HG02759 (cell line): Measurements from ENCODE around the gene CFAP90.

ENCODE experiments used
- ATAC-seq: cut with Tn5 transposase; IDR thresholded peaks from one replicate; pipeline ENCODE4 v1.9.1; 2021; ENCODE audit warnings: mild to moderate bottlenecking, moderate library complexity; ENCODE audit not compliant: unreplicated experiment

CFAP90 gene

GRCh38 chr5:7784683-7785380, 66.1 kb downstream of the CFAP90 start:
- no peak for ATAC-seq

GRCh38 chr5:7781899-7782298, 69.0 kb downstream of the CFAP90 start:
- no peak for ATAC-seq
